CD8-positive, alpha-beta memory T cell (primary cell): ENCODE results near the gene MSANTD2. TPM values are rescaled to one million over a fixed set of nuclear protein-coding genes. Genes with fewer than 3 reads are reported as not detected.

Source experiments
- polyA plus RNA-seq: library from polyadenylated mRNA; unstranded; fragments of 300-500 nt; fragmentation: Illumina TruSeq; gene quantifications from one replicate; pipeline ENCODE4 v1.2.3, GENCODE V29; 2021
- total RNA-seq, 2 experiments: library from RNA; stranded (reverse); gene quantifications; one replicate each; pipeline ENCODE4 v1.2.3, GENCODE V29; 2021

MSANTD2 gene
- total and polyA plus RNA-seq, 3 experiments from 2014 or later = 4.4 to 13.2 (median 12.3) TPM

Other genes with a start within 250 kb of the MSANTD2 start
- not detected for gene OR8A1, start 230.4 kb downstream of the MSANTD2 start, total RNA-seq
- gene OR8A1, start 230.4 kb downstream of the MSANTD2 start, polyA plus RNA-seq = not detected
- not detected for gene PANX3, start 189.0 kb downstream of the MSANTD2 start, total RNA-seq
- not detected for gene PANX3, start 189.0 kb downstream of the MSANTD2 start, polyA plus RNA-seq
- 10 to 100 TPM; 38.4 to 49.5 TPM for gene TBRG1, start 177.5 kb downstream of the MSANTD2 start, total RNA-seq
- gene TBRG1, start 177.5 kb downstream of the MSANTD2 start, polyA plus RNA-seq = 36.3 TPM
- gene SIAE, start 126.7 kb downstream of the MSANTD2 start, total RNA-seq = 1 to 10 TPM; 4.0 to 5.2 TPM
- 0.85 TPM for gene SIAE, start 126.7 kb downstream of the MSANTD2 start, polyA plus RNA-seq
- 1 to 10 TPM; 2.2 to 3.9 TPM for gene SPA17, start 126.5 kb downstream of the MSANTD2 start, total RNA-seq
- 1.4 TPM for gene SPA17, start 126.5 kb downstream of the MSANTD2 start, polyA plus RNA-seq
- gene NRGN, start 60.5 kb downstream of the MSANTD2 start, total RNA-seq = 1 to 10 TPM; 4.6 to 6.4 TPM
- not detected for gene NRGN, start 60.5 kb downstream of the MSANTD2 start, polyA plus RNA-seq
- gene VSIG2, start 48.2 kb downstream of the MSANTD2 start, total RNA-seq = under 1 TPM; 0.24 to 0.40 TPM
- not detected for gene VSIG2, start 48.2 kb downstream of the MSANTD2 start, polyA plus RNA-seq
- gene ESAM, start 38.1 kb downstream of the MSANTD2 start, total RNA-seq = under 1 TPM; 0.35 to 0.77 TPM
- gene ESAM, start 38.1 kb downstream of the MSANTD2 start, polyA plus RNA-seq = not detected
- 1 to 10 TPM; 7.7 to 9.4 TPM for gene ROBO3, start 65.0 kb upstream of the MSANTD2 start, total RNA-seq
- 2.2 TPM for gene ROBO3, start 65.0 kb upstream of the MSANTD2 start, polyA plus RNA-seq
- not detected for gene ROBO4, start 97.5 kb upstream of the MSANTD2 start, total RNA-seq
- gene ROBO4, start 97.5 kb upstream of the MSANTD2 start, polyA plus RNA-seq = not detected
- gene HEPN1, start 118.8 kb upstream of the MSANTD2 start, total RNA-seq = not detected
- gene HEPN1, start 118.8 kb upstream of the MSANTD2 start, polyA plus RNA-seq = not detected
- not detected for gene HEPACAM, start 135.6 kb upstream of the MSANTD2 start, total RNA-seq
- gene HEPACAM, start 135.6 kb upstream of the MSANTD2 start, polyA plus RNA-seq = not detected
- 1 to 10 TPM; 3.6 to 3.7 TPM for gene CCDC15, start 153.8 kb upstream of the MSANTD2 start, total RNA-seq
- gene CCDC15, start 153.8 kb upstream of the MSANTD2 start, polyA plus RNA-seq = 1.6 TPM